Fibroblast of skin of right biceps (primary cell): Measurements from ENCODE around the gene MEI1.

Experiments used
- DNase-seq: peaks from one replicate; pipeline ENCODE4 v3.0.0-alpha.2; 2013

MEI1 gene

GRCh38 chr22:41793871-41794270, 94.6 kb downstream of the MEI1 start:
- DNase-seq: no peak

DNA sequence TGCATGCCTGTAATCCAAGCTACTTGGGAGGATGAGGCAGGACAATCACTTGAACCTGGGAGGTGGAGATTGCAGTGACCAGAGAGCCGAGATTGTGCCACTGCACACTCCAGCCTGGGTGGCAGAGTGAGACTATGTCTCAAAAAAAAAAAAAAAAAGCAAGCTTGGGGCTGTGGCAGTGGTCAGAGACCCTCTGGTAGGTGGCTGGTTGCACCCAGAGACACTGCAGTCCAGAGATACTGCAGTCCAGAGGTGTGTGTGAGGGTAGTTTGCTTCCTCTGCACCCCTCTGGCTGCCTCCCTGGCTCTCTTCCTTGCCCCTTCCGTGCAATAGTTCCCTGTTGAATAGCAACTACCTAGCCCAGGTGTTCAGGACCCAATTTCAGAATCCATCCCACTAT, 99.4 kb downstream of the MEI1 start:
- DNase-seq: no peak

DNA sequence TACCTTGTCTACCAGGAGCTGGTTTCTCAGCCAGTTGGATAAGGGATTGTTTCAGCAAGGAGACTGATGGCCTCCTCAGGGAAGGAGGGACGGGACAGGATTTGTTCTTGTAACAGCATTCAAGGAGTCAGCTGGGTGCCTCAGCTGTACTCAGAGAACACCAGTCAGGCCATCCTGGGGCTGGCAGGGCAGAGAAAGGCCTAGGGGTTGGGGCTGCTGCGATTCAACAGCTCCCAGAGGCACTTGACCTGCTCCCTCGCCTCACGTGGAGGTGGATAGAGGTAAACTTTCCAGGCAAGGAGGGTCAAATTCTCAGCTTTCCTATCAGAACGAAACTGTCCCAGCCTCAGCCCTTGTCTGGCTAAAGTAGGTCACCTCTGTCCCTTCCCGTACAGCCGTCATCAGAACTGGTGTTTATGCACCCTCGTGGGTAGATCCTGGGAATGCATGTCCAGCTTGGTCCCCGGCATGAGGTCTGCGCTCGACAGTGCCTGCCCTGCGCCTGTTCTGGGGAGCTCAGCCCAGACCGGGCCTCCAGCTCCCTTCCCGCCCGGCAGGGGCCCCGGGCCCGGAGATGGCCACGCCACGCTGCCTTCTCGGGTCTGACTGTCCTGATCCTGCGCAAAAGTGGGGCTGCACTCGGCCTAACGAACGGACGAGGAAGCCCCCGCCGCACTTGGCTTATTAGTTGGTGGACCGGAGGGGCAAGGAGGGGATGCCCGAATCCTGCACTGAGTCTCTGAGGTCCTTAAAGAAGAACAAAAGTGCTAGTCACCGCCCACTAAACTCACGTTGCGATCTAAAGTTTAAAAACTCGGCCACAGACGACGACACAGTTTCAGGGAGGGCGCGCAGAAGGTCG, 100.4 kb downstream of the MEI1 start:
- peak; percentile 14 for DNase-seq

- DNase-seq: peak; percentile 87
These were observed 101.2 kb downstream of the MEI1 start, which contains the start of gene CCDC134 for GRCh38 chr22:41800348-41801146. Gene CCDC134 (plus strand): TSS chr22:41800679. CDS start chr22:41808891, 8,212 bp downstream.

DNA sequence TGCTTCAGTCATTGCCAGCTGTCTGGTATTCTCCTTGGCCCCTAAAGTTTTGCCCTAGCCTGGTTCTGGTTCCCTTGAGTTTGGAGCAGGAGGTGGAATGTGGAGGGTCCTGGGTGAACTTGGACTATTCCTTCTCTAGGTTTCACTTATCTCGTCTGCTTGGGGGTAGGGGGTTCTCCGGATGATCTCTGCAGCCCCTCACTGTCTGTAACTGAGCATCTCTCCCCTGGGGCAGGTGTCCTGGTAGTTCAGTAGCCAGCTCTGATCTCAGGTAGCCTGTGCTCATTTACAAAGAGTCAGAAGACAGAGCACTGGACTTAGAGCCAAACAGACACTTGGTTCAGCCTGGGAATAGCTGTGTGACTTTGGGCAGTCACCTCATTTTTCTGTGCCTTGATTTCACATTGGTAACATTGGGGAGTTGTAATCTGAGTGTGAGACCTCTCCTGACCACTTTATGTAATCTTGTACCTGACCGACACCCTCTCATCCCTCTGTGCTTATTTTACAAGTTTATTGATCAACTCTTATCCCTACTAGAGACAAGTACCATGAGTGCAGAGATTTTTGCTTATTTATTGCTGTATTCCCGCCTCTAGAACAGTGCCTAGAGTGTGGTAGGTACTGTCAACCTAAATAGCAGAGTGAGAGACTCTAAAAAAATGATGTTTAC, 102.0 kb downstream of the MEI1 start:
- no peak for DNase-seq

DNA sequence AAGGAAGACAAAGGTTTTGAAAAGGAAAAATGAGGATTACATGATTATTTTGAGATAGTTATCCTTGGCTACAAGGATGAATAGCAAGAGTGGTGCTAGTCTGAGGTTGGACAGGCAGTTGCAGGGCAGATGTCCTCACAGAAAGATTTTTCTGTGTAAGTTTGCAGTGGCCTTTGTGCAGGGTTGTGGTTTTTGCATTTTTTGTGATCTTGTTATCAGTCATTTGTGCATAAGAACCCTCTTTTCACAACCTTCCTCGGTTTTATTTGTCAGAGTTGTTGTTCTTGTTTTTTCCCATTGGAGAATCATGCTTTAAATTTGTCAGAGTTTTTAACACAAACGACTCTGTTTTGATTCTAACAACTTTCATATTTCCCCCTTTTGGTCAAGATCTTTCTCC, 102.6 kb downstream of the MEI1 start:
- DNase-seq: no peak

DNA sequence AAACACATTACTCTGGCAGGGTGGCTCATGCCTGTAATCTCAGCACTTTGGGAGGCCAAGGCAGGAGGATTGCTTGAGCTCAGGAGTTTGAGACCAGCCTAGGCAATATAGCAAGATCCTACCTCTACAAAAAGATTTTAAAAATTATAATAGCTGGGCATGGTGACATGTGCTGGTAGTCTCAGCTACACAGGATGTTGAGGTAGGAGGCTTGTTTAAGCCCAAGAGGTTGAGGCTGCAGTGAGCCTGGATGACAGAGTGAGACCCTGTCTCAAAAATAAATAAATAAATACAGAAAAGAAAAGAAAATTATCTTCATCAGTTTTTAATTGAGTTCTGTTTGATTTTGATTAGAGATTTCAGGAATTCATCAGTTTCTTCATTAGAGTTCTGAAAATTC, 106.3 kb downstream of the MEI1 start:
- DNase-seq: no peak

- DNase-seq: no peak
These were observed 109.1 kb downstream of the MEI1 start for GRCh38 chr22:41808400-41808799.

GRCh38 chr22:41810022-41810421, 110.7 kb downstream of the MEI1 start:
- DNase-seq: no peak

- DNase-seq: no peak
These were observed 113.7 kb downstream of the MEI1 start for GRCh38 chr22:41812805-41813545.

DNA sequence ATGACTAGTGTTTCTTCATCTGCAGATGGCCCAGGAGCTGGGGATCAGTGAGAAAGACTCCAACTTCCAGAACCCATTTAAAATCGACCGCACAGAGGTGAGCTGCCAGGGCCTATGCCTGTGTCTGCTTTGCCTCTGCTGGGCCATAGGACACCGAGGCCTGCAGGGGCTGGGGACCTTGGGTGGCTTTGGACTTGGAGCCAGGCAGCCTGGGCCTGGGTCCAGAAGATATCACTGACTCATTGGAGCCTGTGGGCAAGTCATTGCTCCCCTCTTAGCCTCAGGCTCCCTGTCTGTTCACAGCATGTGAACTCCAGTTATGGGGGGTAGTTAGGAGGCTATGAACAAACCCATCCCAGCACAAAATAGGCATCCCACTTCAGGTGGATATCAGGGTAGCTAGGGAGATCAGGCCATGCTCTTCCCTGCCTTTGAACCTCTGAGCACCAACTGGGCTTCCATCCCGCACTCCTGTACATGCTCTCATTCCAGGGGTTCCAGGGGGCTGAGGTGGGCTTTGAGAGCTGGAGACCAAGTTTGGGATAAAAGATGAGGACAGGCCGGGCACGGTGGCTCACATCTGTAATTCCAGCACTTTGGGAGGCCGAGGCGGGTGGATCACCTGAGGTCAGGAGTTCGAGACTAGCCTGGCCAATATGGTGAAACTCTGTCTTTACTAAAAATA, 114.6 kb downstream of the MEI1 start:
- DNase-seq: no peak

DNA sequence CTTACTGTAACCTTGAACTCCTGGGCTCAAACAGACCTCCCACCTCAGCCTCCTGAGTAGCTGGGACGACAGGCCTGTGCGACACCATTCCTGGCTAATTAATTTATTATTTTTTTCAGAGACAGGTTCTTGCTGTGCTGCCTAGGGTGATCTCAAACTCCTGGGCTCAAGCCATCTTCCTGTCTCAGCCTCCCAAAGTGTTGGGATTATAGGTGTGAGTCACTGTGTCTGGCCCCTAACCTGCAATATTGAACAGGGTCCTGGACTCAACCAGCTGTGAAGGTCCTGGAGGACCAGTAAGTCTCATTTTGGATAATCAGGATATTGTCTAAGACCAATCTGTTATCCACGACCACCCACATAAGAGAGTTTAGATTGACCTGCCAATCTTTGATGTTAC, 116.4 kb downstream of the MEI1 start:
- DNase-seq: no peak

DNA sequence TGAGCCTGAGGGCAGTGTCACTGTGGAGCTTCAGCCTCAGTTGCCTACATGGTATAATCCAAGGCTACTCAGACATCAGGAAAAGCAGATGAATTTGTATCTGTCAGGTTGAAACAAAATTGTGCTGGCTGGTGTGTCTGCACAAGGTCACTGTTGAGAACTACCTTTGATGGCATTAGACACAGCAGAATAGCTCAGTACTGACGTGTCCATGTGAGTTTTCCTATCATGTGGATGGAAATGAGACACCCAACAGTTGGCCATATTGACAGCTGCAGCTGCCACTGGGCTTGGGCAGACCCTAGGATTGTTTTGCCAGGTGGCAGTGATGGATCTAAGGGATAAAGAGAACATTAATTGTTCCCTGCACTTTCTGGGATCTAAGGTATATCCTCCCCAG, 116.9 kb downstream of the MEI1 start:
- no peak for DNase-seq

DNA sequence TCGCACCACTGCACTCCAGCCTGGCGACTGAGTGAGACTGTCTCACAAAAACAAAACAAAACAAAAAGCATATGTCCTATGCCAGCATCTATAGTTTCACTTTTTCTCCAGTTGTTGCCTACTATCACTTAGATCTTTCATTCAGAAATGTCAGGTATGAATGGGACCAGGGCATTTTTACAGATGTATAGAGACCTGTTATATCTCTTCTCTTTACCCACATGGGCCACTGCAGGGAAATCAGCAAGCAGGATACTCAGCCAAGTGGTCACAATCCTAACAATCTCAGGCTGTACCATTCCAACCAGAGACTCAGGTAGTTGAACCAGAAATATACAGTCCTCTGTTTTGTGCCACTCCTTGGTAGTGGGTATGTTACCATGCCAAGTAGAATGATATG, 117.6 kb downstream of the MEI1 start:
- DNase-seq: no peak

GRCh38 chr22:41818011-41818410, 118.7 kb downstream of the MEI1 start:
- no peak for DNase-seq

- no peak for DNase-seq
These were observed 119.3 kb downstream of the MEI1 start for GRCh38 chr22:41818596-41818995.

DNA sequence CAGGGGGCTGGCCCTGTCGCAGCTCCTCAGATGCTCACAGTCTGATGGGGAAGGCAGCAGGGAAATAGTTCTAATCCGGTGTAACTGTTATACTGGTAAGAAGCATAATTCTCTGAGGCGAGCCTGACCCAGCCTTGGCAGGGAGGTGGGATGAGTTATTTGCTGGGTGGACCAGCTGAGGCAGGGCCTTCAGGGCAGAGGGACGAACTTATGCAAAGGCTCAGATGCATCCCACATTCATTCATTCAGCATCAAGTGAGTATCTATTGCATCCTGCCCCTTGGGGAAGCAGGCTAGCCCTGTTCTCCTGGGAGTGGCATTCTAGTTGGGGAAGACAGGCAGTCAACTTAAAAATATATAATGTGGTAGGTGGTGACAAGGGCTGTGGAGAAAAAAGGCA, 120.0 kb downstream of the MEI1 start:
- no peak for DNase-seq

DNA sequence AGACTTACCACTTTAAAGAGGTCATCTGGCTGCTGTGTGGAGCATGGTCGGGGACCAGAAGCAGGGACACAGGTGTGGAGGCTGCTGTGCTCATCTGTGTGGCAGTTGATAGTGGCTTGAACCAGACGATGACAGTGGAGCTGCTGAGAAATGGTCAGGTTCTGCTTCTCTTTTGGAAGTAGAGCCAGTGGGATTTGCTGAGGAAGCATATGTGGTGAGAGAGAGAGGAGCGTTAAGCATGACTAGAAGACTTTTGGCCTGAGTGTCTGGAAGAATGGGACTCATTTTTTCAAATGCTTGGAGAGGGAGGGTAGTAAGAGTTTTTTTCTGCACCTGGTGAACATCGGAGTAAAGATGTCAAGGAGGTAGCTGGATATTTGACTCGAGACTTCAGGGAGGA, 121.1 kb downstream of the MEI1 start:
- DNase-seq: no peak

DNA sequence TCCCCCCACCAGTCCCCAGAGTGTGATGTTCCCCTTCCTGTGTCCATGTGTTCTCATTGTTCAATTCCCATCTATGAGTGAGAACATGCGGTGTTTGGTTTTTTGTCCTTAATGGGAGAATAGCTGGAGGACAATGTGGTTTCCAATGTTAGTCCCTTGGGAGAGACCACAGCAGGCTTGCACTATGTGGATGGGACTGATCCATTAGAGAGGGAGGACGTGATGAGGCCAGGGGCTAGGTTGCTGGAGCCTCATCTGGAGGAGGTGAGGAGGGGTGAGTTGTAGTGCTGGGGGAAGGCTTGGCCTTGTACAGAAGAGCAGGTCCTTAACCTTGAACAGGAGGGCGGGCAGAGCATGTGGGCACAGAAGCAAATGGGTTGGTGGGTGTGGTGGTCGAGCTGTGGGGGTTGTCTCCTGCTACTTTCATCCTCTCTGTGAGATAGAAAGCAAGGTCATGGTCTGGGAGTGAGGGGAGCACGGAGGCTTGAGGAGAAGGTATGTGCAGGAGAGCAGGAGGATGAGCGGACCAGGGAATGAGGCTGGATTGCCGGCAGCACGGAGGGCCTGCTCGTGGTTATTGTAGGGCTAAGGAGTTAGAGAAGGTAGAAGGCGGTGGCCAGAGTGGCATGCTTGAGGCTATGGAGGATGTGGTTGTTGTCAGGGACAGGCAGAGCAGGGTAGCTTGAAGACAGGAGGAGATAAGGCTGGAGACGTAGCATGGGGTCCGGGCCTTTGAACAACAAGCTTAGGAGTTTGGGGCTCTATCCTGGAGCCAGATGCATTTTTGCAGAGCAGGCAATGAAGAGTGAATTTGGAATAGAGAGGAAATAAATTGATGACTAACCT, 122.4 kb downstream of the MEI1 start:
- no peak for DNase-seq

GRCh38 chr22:41822317-41823057, 123.2 kb downstream of the MEI1 start:
- DNase-seq: peak; percentile 80
